ENCODE data around the gene LRRC75A. TPM values are rescaled to one million over a fixed set of nuclear protein-coding genes. Genes with fewer than 3 reads are reported as not detected.

LRRC75A gene
- total and polyA plus RNA-seq, 2 of the 13 experiments (the other 11 are each of a cell fraction or from before 2014, with no cell fraction given): 0.03 TPM; not detected in 1

GRCh38 chr17:16470265-16470664 is 21.7 kb downstream of the LRRC75A start:
- no peak for DNase-seq (ENCODE audit: low spot score)
- TF ChIP-seq TEF (CRISPR knock-in tag; IDR thresholded peaks at IDR 0.05) (no peak), ZNF660 (CRISPR knock-in tag; IDR thresholded peaks at IDR 0.05; ENCODE audit: borderline replicate concordance, low read depth) (no peak), SNAI1 (CRISPR knock-in tag; IDR thresholded peaks at IDR 0.05; ENCODE audit: borderline replicate concordance) (no peak), KDM5A (IDR thresholded peaks at IDR 0.05; ENCODE audit: borderline replicate concordance, low read length) (no peak), ZNF333 (CRISPR knock-in tag; IDR thresholded peaks at IDR 0.05; ENCODE audit: borderline replicate concordance) (no peak), PTBP1 (IDR thresholded peaks at IDR 0.05; ENCODE audit: low read depth, low read length, poor library complexity, severe bottlenecking) (no peak), ZNF83 (CRISPR knock-in tag; IDR thresholded peaks at IDR 0.05; ENCODE audit: borderline replicate concordance) (no peak), SRSF4 (IDR thresholded peaks at IDR 0.05; ENCODE audit: low read depth, low read length, poor library complexity, severe bottlenecking) (no peak), ZNF530 (CRISPR knock-in tag; IDR thresholded peaks at IDR 0.05; ENCODE audit: low read depth) (no peak), MXD4 (CRISPR knock-in tag; IDR thresholded peaks at IDR 0.05) (no peak), FOSL2 (CRISPR knock-in tag; IDR thresholded peaks at IDR 0.05) (no peak)
- in situ Hi-C loops (cut with HindIII; ENCODE audit: extremely low pct_ligation_motif_present, low pct_unique_long_range_greater_than_20kb) (no loop called here), intact Hi-C loops (cut with micrococcal nuclease; ENCODE audit: unreplicated experiment) (no loop called here)
- peaks cover 4 to 28% of the 10 kb centered on the region in 2 experiments; a peak in 4 of 5 replicates for H3K27me3 ChIP-seq (ENCODE audit: control insufficient read depth in 1 of 2, insufficient read depth in 2 of 2, low read length in 2 of 2)
- H3K36me3 ChIP-seq (replicated peaks in 1 of 2; ENCODE audit: control insufficient read depth in 1 of 2, insufficient read depth in 2 of 2, low read length in 2 of 2): no peaks in the 10 kb centered on the region
- no peak overlapping the region for H3K4me3 ChIP-seq (replicated peaks in 1 of 3; ENCODE audit: insufficient read depth in 1 of 3, low read depth in 2 of 3, low read length in 3 of 3)
- H3K4me1 ChIP-seq (ENCODE audit: insufficient read depth, low read length): peaks cover 46% of the 10 kb centered on the region
- no peak overlapping the region for H3K27ac ChIP-seq (ENCODE audit: extremely low read length, insufficient read depth, low read length)
- no peak for FAIRE-seq
- H3K9ac ChIP-seq (ENCODE audit: insufficient read depth, low read depth, low read length): no peak overlapping the region
- no peaks in the 10 kb centered on the region for H3K79me2 ChIP-seq (ENCODE audit: insufficient read depth, low read length)
- no TSS peak for BruUV-seq (replicated peaks)
- H3K4me2 ChIP-seq (ENCODE audit: low read depth, low read length): no peak overlapping the region
- WGBS (ENCODE audit: low lambda C conversion rate): 79% methylated on average over 11 of the region's 11 CpGs
- ChIA-PET CTCF (ENCODE audit: low intra/inter-chr PET ratio, low total read pairs) (no interaction called here), POLR2A (no interaction called here)
- H4K20me1 ChIP-seq (ENCODE audit: insufficient read depth, low read length): no peaks in the 10 kb centered on the region; the same call in 1 of the 2 replicates
- no peak overlapping the region for H2AFZ ChIP-seq (ENCODE audit: low read length)
- H3K9me3 ChIP-seq (ENCODE audit: low read length): no peaks in the 10 kb centered on the region
- ATAC-seq: no peak
